ENCODE measurements around the gene HDGFL2. TPM values are rescaled to one million over a fixed set of nuclear protein-coding genes. Genes with fewer than 3 reads are reported as not detected.

HDGFL2 gene
- total RNA-seq, 1 donor from 2014 or later = 68.8 TPM

- no peak for TF ChIP-seq CTCF (IDR thresholded peaks at IDR 0.05)
- H3K4me3 Mint-ChIP-seq (ENCODE audit: unreplicated experiment) = peak overlapping the region; percentile 84
- H3K36me3 Mint-ChIP-seq (ENCODE audit: unreplicated experiment) = peaks cover 13% of the 10 kb centered on the region
- H3K27me3 Mint-ChIP-seq (ENCODE audit: unreplicated experiment) = no peaks in the 10 kb centered on the region
- DNase-seq (ENCODE audit: extremely low spot score, unreplicated experiment) = no peak
- peak overlapping the region; percentile 88 for H3K27ac Mint-ChIP-seq (ENCODE audit: unreplicated experiment)
- no peaks in the 10 kb centered on the region for H3K9me3 Mint-ChIP-seq (ENCODE audit: unreplicated experiment)
- H3K4me1 Mint-ChIP-seq (ENCODE audit: unreplicated experiment) = peaks cover 22% of the 10 kb centered on the region
These were observed 1.1 kb downstream of the HDGFL2 start for GRCh38 chr19:4473011-4473762.

DNA sequence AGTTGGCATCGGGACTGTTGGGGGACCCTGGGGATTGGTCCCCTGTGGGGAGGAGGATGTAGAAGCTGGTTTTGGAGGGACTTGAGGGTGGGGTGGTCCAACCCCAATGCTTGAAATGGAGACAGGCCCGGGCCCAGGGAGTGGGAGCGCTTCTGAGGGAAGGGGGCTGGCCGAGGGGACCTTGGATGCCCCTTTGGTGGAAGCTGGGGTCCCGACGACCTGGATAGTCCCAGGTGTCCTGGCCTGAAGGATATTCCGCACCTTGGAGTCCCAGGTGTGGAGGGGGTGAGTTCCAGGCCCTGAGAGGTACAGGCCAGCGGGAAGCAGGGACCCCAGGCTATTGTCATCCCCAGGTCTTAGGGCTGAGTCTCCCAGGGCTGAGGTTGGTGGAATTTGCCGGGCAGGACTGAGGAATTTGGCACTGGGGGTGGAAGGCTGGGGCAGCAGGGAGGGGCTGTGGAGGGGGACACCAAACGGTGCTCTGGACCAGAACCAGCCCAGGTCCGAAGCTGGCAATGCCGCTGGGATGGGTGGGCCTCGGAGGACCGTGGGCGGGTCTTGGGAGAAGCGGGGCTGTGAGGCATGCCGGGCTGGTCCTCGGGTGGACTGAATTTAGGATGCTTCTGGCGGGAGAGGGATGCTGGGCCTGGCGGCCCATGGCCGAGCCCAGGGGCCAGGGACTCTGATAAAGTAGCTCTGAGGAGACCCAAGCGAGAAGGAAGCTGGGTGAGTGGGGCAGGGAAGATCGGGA lies 1.8 kb downstream of the HDGFL2 start:
- no peak for DNase-seq (ENCODE audit: extremely low spot score, unreplicated experiment)
- peak overlapping the region; percentile 88 for H3K27ac Mint-ChIP-seq (ENCODE audit: unreplicated experiment)
- H3K4me3 Mint-ChIP-seq (ENCODE audit: unreplicated experiment) = peak overlapping the region; percentile 84
- no peaks in the 10 kb centered on the region for H3K27me3 Mint-ChIP-seq (ENCODE audit: unreplicated experiment)
- TF ChIP-seq CTCF (IDR thresholded peaks at IDR 0.05) = no peak
- peaks cover 13% of the 10 kb centered on the region for H3K36me3 Mint-ChIP-seq (ENCODE audit: unreplicated experiment)
- peaks cover 22% of the 10 kb centered on the region for H3K4me1 Mint-ChIP-seq (ENCODE audit: unreplicated experiment)
- H3K9me3 Mint-ChIP-seq (ENCODE audit: unreplicated experiment) = no peaks in the 10 kb centered on the region

DNA sequence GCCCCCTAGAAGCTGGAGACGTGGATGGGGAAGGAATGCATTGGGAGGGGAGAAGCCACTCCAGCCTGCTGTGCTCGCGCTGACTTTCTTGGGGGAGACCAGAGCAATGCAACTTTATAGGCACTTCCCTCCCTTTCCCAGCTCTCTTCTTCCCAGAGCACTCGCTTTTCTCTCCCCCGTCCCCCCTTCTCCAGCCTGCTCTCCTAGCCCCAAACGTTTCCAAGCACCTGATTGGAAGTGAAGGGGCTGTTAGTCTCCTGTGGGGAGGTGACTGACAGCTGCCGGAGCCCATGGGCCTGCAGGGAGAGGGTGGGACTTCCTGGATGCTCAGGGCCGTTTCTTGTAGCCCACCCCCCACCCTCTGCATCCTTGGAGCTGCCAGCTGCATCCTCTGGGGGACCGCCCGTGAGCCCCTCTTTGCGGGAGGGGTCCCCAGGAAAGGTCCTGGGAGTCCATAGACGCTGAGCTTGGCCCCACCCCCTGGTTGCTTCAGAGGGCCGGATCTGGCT lies 2.5 kb downstream of the HDGFL2 start:
- no peak for DNase-seq (ENCODE audit: extremely low spot score, unreplicated experiment)
- H3K4me3 Mint-ChIP-seq (ENCODE audit: unreplicated experiment) = peak overlapping the region; percentile 84
- no peaks in the 10 kb centered on the region for H3K9me3 Mint-ChIP-seq (ENCODE audit: unreplicated experiment)
- peak overlapping the region; percentile 88 for H3K27ac Mint-ChIP-seq (ENCODE audit: unreplicated experiment)
- peaks cover 13% of the 10 kb centered on the region for H3K36me3 Mint-ChIP-seq (ENCODE audit: unreplicated experiment)
- peaks cover 22% of the 10 kb centered on the region for H3K4me1 Mint-ChIP-seq (ENCODE audit: unreplicated experiment)
- TF ChIP-seq CTCF (IDR thresholded peaks at IDR 0.05) = no peak
- H3K27me3 Mint-ChIP-seq (ENCODE audit: unreplicated experiment) = no peaks in the 10 kb centered on the region

DNA sequence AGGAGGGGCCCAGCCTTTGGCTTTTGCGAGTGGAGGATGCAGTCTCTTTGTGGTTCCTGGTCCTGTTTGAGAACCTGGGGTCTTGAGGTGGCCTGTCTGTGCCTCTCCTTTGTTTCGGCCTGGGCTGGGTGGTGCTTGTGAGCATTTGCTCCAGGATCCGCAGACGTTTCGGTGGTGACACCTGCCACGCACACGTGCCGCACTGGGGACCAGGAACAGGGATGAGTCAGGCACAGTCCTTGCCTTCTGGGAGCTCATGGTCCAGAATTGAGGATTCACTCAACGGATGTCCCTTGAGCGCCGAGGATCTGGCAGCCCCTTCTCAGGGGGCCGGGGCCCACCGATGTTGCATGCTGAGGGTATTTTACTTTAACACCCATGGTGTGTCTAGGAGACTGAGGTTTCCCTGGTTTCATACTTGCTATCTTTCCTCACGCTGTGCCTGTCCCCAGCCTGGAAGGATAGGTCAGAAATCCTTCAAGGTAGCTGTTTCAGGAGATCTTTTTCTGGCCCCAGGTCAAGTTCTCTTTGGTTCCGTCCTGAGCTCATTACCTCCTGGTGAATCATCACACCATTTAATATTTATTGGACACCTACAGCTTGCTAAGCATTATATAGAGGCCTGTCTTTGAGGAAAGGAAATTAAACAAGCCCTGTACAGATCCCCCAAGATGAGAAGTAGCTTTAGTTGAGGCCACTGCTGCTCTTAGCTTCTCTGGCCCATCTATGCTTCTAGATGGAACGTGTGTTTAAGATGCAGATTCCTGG lies 5.1 kb downstream of the HDGFL2 start:
- H3K27ac Mint-ChIP-seq (ENCODE audit: unreplicated experiment) = no peak overlapping the region
- peaks cover 18% of the 10 kb centered on the region for H3K4me1 Mint-ChIP-seq (ENCODE audit: unreplicated experiment)
- H3K27me3 Mint-ChIP-seq (ENCODE audit: unreplicated experiment) = no peaks in the 10 kb centered on the region
- no peak for TF ChIP-seq CTCF (IDR thresholded peaks at IDR 0.05)
- H3K36me3 Mint-ChIP-seq (ENCODE audit: unreplicated experiment) = peaks cover 15% of the 10 kb centered on the region
- no peak overlapping the region for H3K4me3 Mint-ChIP-seq (ENCODE audit: unreplicated experiment)
- DNase-seq (ENCODE audit: extremely low spot score, unreplicated experiment) = no peak
- no peaks in the 10 kb centered on the region for H3K9me3 Mint-ChIP-seq (ENCODE audit: unreplicated experiment)

Measured in osteocyte (in vitro differentiated cells).